GM18498 (cell line): ENCODE results near the gene EGLN3.
"Not testable (repeated sequence)": the region's sequence is repeated elsewhere in the genome, so short reads cannot be mapped to it uniquely, and the experiment has no call there.

Experiments used
- ATAC-seq: cut with Tn5 transposase; IDR thresholded peaks from one replicate; pipeline ENCODE4 v1.9.1; 2021; ENCODE audit warnings: mild to moderate bottlenecking, moderate library complexity; ENCODE audit not compliant: unreplicated experiment

EGLN3 gene

GRCh38 chr14:33950320-33951182, at the start of gene EGLN3:
EGLN3 (minus strand) TSS chr14:33951074; CDS start chr14:33950752, 322 bp downstream.
- ATAC-seq, result peak; percentile 96

- no peak for ATAC-seq
Observed at GRCh38 chr14:34000396-34000795, 49.5 kb upstream of the EGLN3 start.

GRCh38 chr14:33999771-34000291, 49.0 kb upstream of the EGLN3 start:
- no peak for ATAC-seq

GRCh38 chr14:33997611-33998010, 46.7 kb upstream of the EGLN3 start:
- no peak for ATAC-seq

- ATAC-seq, result no peak
Observed at GRCh38 chr14:33996462-33996861, 45.6 kb upstream of the EGLN3 start.

- no peak for ATAC-seq
Observed at GRCh38 chr14:33993246-33993645, 42.4 kb upstream of the EGLN3 start.

- ATAC-seq, result no peak
Observed at GRCh38 chr14:33992274-33993007, 41.6 kb upstream of the EGLN3 start.

GRCh38 chr14:33990790-33991189, 39.9 kb upstream of the EGLN3 start:
- no peak for ATAC-seq

- no peak for ATAC-seq
Observed at GRCh38 chr14:33987565-33988080, 36.7 kb upstream of the EGLN3 start.

- ATAC-seq, result no peak
Observed at GRCh38 chr14:33986804-33987203, 35.9 kb upstream of the EGLN3 start.

- ATAC-seq, result no peak
Observed at GRCh38 chr14:33985242-33985641, 34.4 kb upstream of the EGLN3 start.

GRCh38 chr14:33979613-33980276, 28.9 kb upstream of the EGLN3 start:
- peak; percentile 54 for ATAC-seq

GRCh38 chr14:33978892-33979612, 28.2 kb upstream of the EGLN3 start:
- ATAC-seq, result no peak

- peak; percentile 98 for ATAC-seq
Observed at GRCh38 chr14:33972583-33973081, 21.8 kb upstream of the EGLN3 start.

GRCh38 chr14:33969846-33970245, 19.0 kb upstream of the EGLN3 start:
- not testable (repeated sequence) for ATAC-seq

GRCh38 chr14:33968722-33969121, 17.8 kb upstream of the EGLN3 start:
- ATAC-seq, result no peak

- ATAC-seq, result no peak
Observed at GRCh38 chr14:33967138-33967537, 16.3 kb upstream of the EGLN3 start.

- ATAC-seq, result no peak
Observed at GRCh38 chr14:33966276-33966675, 15.4 kb upstream of the EGLN3 start.

- no peak for ATAC-seq
Observed at GRCh38 chr14:33964599-33965317, 13.9 kb upstream of the EGLN3 start.

GRCh38 chr14:33963892-33964291, 13.0 kb upstream of the EGLN3 start:
- no peak for ATAC-seq
